ENCODE results near the gene TMEM154.

DNA sequence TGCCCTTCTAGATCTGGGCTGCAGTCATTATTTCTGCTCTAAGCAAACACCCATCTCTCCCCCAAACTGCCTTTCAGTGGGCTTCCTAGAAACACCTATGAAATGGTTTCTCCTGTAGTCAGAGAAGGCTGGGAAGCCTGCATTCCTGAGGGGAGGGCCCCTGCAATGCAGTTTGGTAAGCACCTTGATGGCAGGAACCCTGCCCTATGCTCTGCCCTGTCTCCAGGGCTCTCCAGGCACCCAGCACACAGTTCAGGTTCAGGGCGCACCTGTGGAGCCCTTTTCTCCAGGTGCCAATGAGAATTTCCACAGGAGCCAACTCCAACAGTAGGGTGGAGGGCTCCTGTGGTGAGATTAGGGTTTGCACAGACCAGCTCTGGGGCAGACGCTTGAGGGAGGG, 74.8 kb downstream of the TMEM154 start:
- TF ChIP-seq, protein P1, sequence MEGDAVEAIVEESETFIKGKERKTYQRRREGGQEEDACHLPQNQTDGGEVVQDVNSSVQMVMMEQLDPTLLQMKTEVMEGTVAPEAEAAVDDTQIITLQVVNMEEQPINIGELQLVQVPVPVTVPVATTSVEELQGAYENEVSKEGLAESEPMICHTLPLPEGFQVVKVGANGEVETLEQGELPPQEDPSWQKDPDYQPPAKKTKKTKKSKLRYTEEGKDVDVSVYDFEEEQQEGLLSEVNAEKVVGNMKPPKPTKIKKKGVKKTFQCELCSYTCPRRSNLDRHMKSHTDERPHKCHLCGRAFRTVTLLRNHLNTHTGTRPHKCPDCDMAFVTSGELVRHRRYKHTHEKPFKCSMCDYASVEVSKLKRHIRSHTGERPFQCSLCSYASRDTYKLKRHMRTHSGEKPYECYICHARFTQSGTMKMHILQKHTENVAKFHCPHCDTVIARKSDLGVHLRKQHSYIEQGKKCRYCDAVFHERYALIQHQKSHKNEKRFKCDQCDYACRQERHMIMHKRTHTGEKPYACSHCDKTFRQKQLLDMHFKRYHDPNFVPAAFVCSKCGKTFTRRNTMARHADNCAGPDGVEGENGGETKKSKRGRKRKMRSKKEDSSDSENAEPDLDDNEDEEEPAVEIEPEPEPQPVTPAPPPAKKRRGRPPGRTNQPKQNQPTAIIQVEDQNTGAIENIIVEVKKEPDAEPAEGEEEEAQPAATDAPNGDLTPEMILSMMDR (IDR thresholded peaks at IDR 0.05), result no peak
- TF ChIP-seq POLR2A (IDR thresholded peaks at IDR 0.05) (no peak), POLR2AphosphoS5 (IDR thresholded peaks at IDR 0.05) (no peak)
